ENCODE measurements around the gene P2RY1.
"Not testable (repeated sequence)": the region's sequence is repeated elsewhere in the genome, so short reads cannot be mapped to it uniquely, and the experiment has no call there.

The P2RY1 gene

GRCh38 chr3:152836269-152836668 is 1.3 kb downstream of the P2RY1 start:
- DNase-seq (ENCODE audit: low read depth in 2 of 3, low spot score in 2 of 3): no peak

DNA sequence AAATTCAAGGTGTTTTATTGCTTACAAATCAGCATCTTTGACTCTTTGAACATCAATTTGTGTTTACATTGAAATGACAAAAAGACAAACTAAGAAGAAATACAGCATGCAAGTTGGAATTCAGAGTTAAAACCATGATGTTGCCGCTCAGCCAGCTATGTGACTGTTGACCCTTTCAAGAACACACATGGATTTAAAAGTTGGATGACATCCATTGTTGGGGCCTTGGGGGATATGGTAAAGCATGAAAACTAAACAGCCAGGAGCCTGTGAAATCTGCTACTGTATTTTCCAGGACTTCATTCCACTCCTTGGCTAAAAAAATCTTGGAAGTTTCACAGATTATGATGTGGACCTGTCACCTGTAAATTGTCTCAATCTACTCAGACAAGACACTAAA is 4.6 kb downstream of the P2RY1 start:
- no peak for DNase-seq (ENCODE audit: low read depth in 2 of 3, low spot score in 2 of 3)

DNA sequence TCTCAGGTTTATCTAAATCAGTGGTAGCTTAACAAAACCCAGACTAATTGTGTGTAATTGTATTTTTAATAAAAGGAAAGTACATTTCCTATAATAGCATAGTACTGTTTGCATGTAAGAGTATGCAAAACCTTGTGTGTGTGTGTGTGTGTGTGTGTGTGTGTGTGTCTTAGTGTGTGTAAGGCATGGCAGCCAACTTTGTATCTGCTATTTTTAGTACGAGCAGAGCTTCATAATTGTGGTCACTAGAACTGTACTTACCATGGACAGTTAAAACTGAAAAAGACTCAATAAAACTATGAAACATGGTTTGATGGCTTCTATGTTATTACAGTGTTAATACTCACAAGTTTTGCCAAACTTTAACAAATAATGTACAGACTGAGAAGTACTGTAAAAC is 6.2 kb downstream of the P2RY1 start:
- no peak for DNase-seq (ENCODE audit: low read depth in 2 of 3, low spot score in 2 of 3)

GRCh38 chr3:152842413-152842812 is 7.5 kb downstream of the P2RY1 start:
- DNase-seq (ENCODE audit: low read depth in 2 of 3, low spot score in 2 of 3): no peak

DNA sequence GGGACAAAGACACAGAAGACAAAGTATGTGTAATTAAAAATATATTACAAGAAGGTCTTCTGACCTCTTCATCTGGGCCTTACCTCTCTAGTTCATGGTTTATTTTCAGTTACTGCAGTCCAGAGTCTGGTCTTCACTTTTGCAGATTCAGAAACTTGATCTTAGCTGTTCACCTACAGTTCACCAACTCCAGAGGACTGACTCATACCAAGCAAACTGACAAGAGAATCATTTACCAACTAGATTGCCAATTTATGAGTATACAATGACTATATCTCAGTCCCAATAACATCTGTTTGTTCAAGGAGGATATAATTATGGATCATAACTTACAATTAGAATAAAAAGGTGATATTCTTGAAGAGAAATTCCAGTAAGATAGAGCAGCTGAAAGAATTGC is 9.0 kb downstream of the P2RY1 start:
- DNase-seq (ENCODE audit: low read depth in 2 of 3, low spot score in 2 of 3): no peak

DNA sequence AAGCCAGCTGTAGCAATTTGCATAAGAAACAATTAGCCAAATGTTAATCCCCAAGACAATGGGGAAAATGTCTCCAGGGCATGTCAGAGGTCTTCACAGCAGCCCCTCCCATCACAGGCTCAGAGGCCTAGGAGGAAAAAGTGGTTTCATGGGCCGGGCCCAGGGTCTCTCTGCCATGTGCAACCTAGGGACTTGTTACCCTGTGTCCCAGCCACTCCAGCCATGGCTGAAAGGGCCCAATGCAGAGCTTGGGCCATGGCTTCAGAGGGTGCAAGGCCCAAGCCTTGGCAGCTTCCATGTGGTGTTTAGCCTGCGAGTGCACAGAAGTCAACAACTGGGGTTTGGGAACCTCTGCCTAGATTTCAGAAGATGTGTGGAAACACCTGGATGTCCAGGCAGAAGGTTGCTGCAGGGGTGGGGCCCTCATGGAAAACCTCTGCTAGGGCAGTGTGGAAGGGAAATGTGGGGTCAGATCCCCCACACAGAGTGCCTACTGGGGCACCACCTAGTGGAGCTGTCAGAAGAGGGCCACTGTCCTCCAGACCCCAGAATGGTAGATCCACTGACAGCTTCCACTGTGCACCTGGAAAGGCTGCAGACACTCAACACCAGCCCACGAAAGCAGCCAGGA is 11.8 kb downstream of the P2RY1 start:
- not testable (repeated sequence) for DNase-seq (ENCODE audit: low read depth in 2 of 3, low spot score in 2 of 3)

GRCh38 chr3:152847599-152847998 is 12.7 kb downstream of the P2RY1 start:
- DNase-seq (ENCODE audit: low read depth in 2 of 3, low spot score in 2 of 3): not testable (repeated sequence)

GRCh38 chr3:152849996-152850578 is 15.2 kb downstream of the P2RY1 start:
- no peak for DNase-seq (ENCODE audit: low read depth in 2 of 3, low spot score in 2 of 3)

- no peak for DNase-seq (ENCODE audit: low read depth in 2 of 3, low spot score in 2 of 3)
These were observed 18.3 kb downstream of the P2RY1 start for GRCh38 chr3:152853196-152853595.

GRCh38 chr3:152857082-152857481 is 22.2 kb downstream of the P2RY1 start:
- DNase-seq (ENCODE audit: low read depth in 2 of 3, low spot score in 2 of 3): no peak

GRCh38 chr3:152858170-152858800 is 23.4 kb downstream of the P2RY1 start:
- DNase-seq (ENCODE audit: low read depth in 2 of 3, low spot score in 2 of 3): no peak

- no peak for DNase-seq (ENCODE audit: low read depth in 2 of 3, low spot score in 2 of 3)
These were observed 25.8 kb downstream of the P2RY1 start for GRCh38 chr3:152860736-152861135.

DNA sequence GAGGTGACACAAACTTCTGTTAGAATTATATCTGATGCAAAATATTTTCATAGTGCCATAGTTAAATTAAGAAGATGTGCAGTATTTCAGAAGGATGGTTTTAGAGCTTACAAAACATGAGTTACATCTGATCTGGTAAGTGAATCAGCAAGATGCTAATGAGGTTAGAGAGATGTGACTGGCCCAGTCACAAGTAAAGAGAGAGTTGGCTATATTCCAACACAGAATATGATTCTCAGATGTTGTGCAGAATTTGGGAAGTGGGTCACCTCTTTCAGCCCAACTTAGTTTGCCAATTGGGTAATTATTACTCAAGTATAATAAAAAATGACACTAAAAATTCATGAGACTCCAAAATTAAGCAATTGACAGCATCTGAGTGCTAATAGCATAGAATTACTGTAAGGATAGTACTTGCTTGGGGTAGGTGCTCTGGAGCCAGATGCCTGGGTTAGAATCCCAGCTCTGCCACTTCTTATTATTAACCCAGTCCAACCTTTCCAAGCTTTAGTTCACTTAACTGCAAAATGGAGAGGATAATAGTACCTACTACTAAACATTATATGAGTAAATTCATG is 30.8 kb downstream of the P2RY1 start:
- DNase-seq (ENCODE audit: low read depth in 2 of 3, low spot score in 2 of 3): no peak

GRCh38 chr3:152870027-152870426 is 35.1 kb downstream of the P2RY1 start:
- no peak for DNase-seq (ENCODE audit: low read depth in 2 of 3, low spot score in 2 of 3)

DNA sequence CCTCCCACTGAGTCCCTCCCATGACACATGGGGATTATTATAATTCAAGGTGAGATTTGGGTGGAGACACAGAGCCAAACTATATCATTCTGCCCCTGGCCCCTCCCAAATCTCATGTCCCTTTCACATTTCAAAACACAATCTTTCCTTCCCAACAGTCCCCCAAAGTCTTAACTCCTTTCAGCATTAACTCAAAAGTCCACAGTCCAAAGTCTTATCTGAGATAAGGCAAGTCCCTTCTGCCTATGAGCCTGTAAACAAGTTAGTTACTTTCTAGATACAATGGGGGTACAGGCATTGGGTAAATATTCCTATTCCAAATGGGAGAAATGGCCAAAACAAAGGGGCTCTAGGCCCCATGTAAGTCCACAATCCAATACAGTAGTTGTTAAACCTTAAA is 38.4 kb downstream of the P2RY1 start:
- DNase-seq (ENCODE audit: low read depth in 2 of 3, low spot score in 2 of 3): not testable (repeated sequence)

GRCh38 chr3:152874896-152875749 is 40.2 kb downstream of the P2RY1 start:
- DNase-seq (ENCODE audit: low read depth in 2 of 3, low spot score in 2 of 3): no peak

DNA sequence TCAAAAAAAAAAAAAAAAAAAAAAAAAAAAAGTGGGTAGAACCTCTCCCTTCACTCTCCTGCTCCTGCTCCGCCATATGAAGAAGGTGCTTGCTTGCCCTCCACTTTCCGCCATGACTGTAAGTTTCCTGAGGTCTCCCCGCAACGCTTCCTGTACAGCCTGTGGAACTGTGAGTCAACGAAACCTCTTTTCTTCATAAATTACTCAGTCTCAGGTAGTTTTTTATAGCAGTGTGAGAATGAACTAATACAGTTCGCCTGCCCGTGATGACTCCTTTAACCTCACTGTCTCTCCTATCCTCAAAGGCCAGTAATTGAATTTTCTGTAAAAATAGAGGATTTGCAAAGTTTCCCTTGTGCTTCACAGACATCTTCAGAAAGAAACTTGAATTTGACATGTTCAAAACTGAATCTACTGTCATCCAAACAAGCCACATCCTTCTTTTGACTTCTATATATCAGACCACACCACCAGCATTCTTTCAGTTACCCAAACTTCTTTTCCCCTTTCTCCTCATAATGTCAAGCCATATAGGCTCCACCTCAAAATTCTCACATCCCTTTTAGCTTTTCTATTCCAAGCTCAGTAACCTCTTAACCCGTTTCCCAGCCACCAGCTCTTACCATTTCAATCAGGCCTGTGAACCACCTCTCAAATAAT is 44.3 kb downstream of the P2RY1 start:
- no peak for DNase-seq (ENCODE audit: low read depth in 2 of 3, low spot score in 2 of 3)

DNA sequence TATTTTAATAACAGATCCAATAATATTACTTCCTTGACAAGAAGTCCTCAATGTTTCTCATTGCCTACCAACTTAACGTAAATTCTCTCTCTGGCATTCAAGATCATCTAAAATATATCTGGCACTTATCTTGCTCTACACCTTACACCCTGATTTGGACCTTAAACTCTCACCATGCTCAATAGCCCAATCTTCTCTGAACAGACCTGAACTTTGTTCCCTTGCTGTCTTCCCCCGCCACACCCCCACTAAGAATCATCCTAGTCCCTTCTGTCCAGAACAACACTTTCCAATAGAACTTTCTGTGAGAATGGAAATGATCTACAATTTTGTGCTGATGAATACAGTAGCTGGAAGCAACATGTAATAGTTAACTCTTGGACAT is 44.9 kb downstream of the P2RY1 start:
- no peak for DNase-seq (ENCODE audit: low read depth in 2 of 3, low spot score in 2 of 3)

- DNase-seq (ENCODE audit: low read depth in 2 of 3, low spot score in 2 of 3): no peak
These were observed 50.1 kb downstream of the P2RY1 start for GRCh38 chr3:152885076-152885475.
